BLaER1 treated with 17β-estradiol and CSF1 and Interleukin-3, amounts not matched to agents 10 nM and 100 nM (cell line): ENCODE measurements around the gene ATF6.

Experiments
- H3K27ac ChIP-seq, 11 experiments: shearing (Covaris generic); formaldehyde crosslinking; 2 replicates each; pipeline ENCODE4 v1.8.1; 2022
- H3K27me3 ChIP-seq, 11 experiments: shearing (Covaris generic); formaldehyde crosslinking; 2 replicates each; pipeline ENCODE4 v1.8.1; 2022
- H3K36me3 ChIP-seq, 11 experiments: shearing (Covaris generic); formaldehyde crosslinking; 2 replicates each; pipeline ENCODE4 v1.8.1; 2022
- H3K4me1 ChIP-seq, 10 experiments: shearing (Covaris generic); formaldehyde crosslinking; 2 replicates each; pipeline ENCODE4 v1.8.1; 2022
- H3K4me2 ChIP-seq, 11 experiments: shearing (Covaris generic); formaldehyde crosslinking; 2 replicates each; pipeline ENCODE4 v1.8.1; 2022
- H3K4me3 ChIP-seq, 10 experiments: shearing (Covaris generic); formaldehyde crosslinking; 2 replicates each; pipeline ENCODE4 v1.8.1; 2022
- H3K9ac ChIP-seq, 11 experiments: shearing (Covaris generic); formaldehyde crosslinking; 2 replicates each; pipeline ENCODE4 v1.8.1; 2022
- H3K9me3 ChIP-seq, 11 experiments: shearing (Covaris generic); formaldehyde crosslinking; replicated peaks in 1 of 11; 2 replicates each; pipeline ENCODE4 v1.8.1; 2022
- H4K20me1 ChIP-seq, 11 experiments: shearing (Covaris generic); formaldehyde crosslinking; 2 replicates each; pipeline ENCODE4 v1.8.1; 2022
- Cebpa-rat ChIP-seq, 11 experiments: shearing (Covaris generic); IDR thresholded peaks; 2 replicates each; pipeline ENCODE4 v1.8.1; 2022

Gene ATF6

DNA sequence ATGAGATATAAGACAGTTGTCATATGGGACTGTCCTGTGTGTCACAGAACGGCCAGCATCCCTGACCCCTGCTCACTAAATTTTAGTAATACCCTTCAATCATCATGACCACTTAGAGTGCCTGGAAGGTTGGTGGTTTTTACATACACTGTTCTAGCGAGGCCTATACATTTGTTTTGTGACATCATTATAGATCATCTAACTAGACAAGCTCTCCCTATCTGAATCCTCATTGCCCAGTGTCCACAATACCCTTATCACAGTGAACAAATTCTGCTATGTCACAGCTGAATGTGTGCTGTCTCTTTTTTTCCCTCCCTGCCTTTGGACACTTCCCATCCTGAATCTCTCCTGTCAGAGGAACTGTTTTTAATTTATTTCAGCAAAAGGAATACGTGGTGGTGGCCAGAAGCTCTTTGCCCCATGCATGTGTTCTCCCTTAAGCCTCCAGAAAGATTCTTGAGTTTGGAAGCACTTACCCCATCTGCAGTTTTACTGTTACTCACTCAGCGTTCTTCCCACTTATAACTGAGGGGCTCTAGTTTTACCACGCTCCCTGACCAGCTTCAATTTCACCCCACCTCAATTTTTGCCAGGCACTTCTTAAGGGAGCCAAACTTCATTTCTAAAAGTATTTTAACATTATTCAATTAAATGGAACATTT, 187.3 kb downstream of the ATF6 start:
- Histone ChIP-seq H3K9ac (peak overlapping the region in 2 of 11 experiments; percentile 50 to 69; a peak in 3 of 22 replicates), H3K27ac (peak overlapping the region in 4 of 11 experiments; percentile 2 to 73 (median 50); a peak in 7 of 22 replicates), H4K20me1 (no peaks in the 10 kb centered on the region; a peak in 1 of 22 replicates), H3K36me3 (peaks cover 7 to 48% (median 15%) of the 10 kb centered on the region in 11 experiments), H3K4me2 (peak overlapping the region in 8 of 11 experiments; percentile 16 to 88 (median 56); a peak in 15 of 22 replicates), H3K9me3 (no peaks in the 10 kb centered on the region), H3K4me1 (peaks cover 11 to 73% (median 18%) of the 10 kb centered on the region in 10 experiments; a peak in 19 of 20 replicates), H3K4me3 (peak overlapping the region in 1 of 10 experiments; percentile 2; a peak in 2 of 20 replicates), H3K27me3 (no peaks in the 10 kb centered on the region)
- TF ChIP-seq Cebpa-rat (IDR thresholded peaks at IDR 0.05): no peak

GRCh38 chr1:161954050-161954449, 187.9 kb downstream of the ATF6 start:
- no peak for TF ChIP-seq Cebpa-rat (IDR thresholded peaks at IDR 0.05)
- no peaks in the 10 kb centered on the region for H3K9me3 ChIP-seq
- peak overlapping the region in 5 of 11 experiments; percentile 30 to 73 (median 38); a peak in 8 of 22 replicates for H3K27ac ChIP-seq
- peak overlapping the region in 9 of 11 experiments; percentile 16 to 88 (median 50); a peak in 18 of 22 replicates for H3K4me2 ChIP-seq
- H4K20me1 ChIP-seq: no peaks in the 10 kb centered on the region; a peak in 1 of 22 replicates
- H3K4me1 ChIP-seq: peaks cover 11 to 67% (median 16%) of the 10 kb centered on the region in 10 experiments; a peak in 19 of 20 replicates
- H3K4me3 ChIP-seq: peak overlapping the region in 1 of 10 experiments; percentile 2; a peak in 2 of 20 replicates
- H3K36me3 ChIP-seq: peaks cover 14 to 52% (median 22%) of the 10 kb centered on the region in 11 experiments
- H3K9ac ChIP-seq: peak overlapping the region in 2 of 11 experiments; percentile 50 to 69; a peak in 3 of 22 replicates
- H3K27me3 ChIP-seq: no peaks in the 10 kb centered on the region

DNA sequence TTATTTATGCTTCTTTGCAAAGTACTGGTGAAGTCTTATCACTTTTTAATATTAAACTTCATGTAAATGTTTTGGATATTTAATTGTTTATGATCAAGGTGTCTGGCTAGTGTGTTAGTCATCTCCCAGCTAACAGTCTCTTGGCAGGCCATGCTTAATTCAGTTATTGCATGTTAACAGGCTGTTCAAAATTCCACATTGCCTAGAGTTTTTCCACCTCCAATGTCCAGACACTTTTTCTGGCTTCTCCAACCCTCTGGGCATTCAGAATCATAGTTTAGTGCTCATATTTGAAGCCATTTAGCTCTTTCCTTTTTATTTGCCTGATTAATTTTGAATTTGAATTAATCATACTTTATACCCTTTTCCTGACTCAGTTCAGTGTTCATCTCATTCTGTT, 188.3 kb downstream of the ATF6 start:
- Histone ChIP-seq H3K9me3 (no peaks in the 10 kb centered on the region), H3K9ac (peak overlapping the region in 2 of 11 experiments; percentile 50 to 69; a peak in 2 of 22 replicates), H3K27ac (peak overlapping the region in 5 of 11 experiments; percentile 30 to 73 (median 38); a peak in 7 of 22 replicates), H3K4me2 (peak overlapping the region in 8 of 11 experiments; percentile 20 to 88 (median 56); a peak in 13 of 22 replicates), H3K4me1 (peaks cover 7 to 63% (median 13%) of the 10 kb centered on the region in 10 experiments; a peak in 19 of 20 replicates), H4K20me1 (no peaks in the 10 kb centered on the region; a peak in 1 of 22 replicates), H3K27me3 (no peaks in the 10 kb centered on the region), H3K36me3 (peaks cover 16 to 50% (median 26%) of the 10 kb centered on the region in 11 experiments), H3K4me3 (no peak overlapping the region)
- no peak for TF ChIP-seq Cebpa-rat (IDR thresholded peaks at IDR 0.05)

- H3K4me1 ChIP-seq: peaks cover 4 to 54% (median 11%) of the 10 kb centered on the region in 10 experiments; a peak in 17 of 20 replicates
- no peak overlapping the region; a peak in 1 of 22 replicates for H3K27ac ChIP-seq
- no peak for TF ChIP-seq Cebpa-rat (IDR thresholded peaks at IDR 0.05)
- H3K27me3 ChIP-seq: no peaks in the 10 kb centered on the region
- peak overlapping the region in 1 of 11 experiments; percentile 88; a peak in 1 of 22 replicates for H3K4me2 ChIP-seq
- no peak overlapping the region for H3K9ac ChIP-seq
- H3K9me3 ChIP-seq: no peaks in the 10 kb centered on the region
- H3K36me3 ChIP-seq: peaks cover 26 to 58% (median 38%) of the 10 kb centered on the region in 11 experiments
- no peaks in the 10 kb centered on the region; a peak in 1 of 22 replicates for H4K20me1 ChIP-seq
- no peak overlapping the region for H3K4me3 ChIP-seq
These were observed 189.5 kb downstream of the ATF6 start for GRCh38 chr1:161955606-161956005.

- H3K27ac ChIP-seq: no peak overlapping the region
- TF ChIP-seq Cebpa-rat (IDR thresholded peaks at IDR 0.05): no peak
These were observed 190.0 kb downstream of the ATF6 start for GRCh38 chr1:161956097-161956496.

DNA sequence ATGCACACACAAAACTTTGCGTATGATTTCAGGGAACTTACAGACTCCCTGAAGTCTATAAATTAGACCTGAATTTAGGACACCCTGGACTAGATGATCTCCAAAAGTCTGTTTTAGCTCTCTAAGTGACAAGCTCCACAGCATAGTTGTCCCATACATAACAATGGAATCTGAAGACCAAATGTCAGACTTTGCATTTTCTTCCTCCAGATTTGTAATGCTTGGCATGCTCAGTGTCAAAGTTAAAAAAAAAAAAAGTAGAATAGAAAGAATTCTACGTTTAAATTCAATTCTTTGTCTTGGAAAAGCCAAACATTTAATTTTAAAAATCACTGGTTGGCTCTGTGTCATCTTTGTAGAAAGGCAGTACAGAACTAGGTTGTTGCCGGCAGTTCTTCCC, 190.8 kb downstream of the ATF6 start:
- Histone ChIP-seq H3K9me3 (no peaks in the 10 kb centered on the region), H3K4me1 (peaks cover 4 to 54% (median 12%) of the 10 kb centered on the region in 10 experiments; a peak in 17 of 20 replicates), H3K4me2 (no peak overlapping the region), H3K27me3 (no peaks in the 10 kb centered on the region), H3K36me3 (peaks cover 34 to 66% (median 45%) of the 10 kb centered on the region in 11 experiments), H3K27ac (no peak overlapping the region), H3K4me3 (no peak overlapping the region), H4K20me1 (no peaks in the 10 kb centered on the region; a peak in 1 of 22 replicates), H3K9ac (no peak overlapping the region)
- TF ChIP-seq Cebpa-rat (IDR thresholded peaks at IDR 0.05): no peak

More at GRCh38 chr1:161956097-161956496, 190.0 kb downstream of the ATF6 start:
- H3K36me3 ChIP-seq: peaks cover 31 to 63% (median 42%) of the 10 kb centered on the region in 11 experiments
- H3K27me3 ChIP-seq: no peaks in the 10 kb centered on the region
- H3K4me2 ChIP-seq: no peak overlapping the region
- no peaks in the 10 kb centered on the region for H3K9me3 ChIP-seq
- no peak overlapping the region for H3K4me3 ChIP-seq
- no peak overlapping the region for H3K9ac ChIP-seq
- peaks cover 4 to 54% (median 11%) of the 10 kb centered on the region in 10 experiments; a peak in 17 of 20 replicates for H3K4me1 ChIP-seq
- no peaks in the 10 kb centered on the region; a peak in 1 of 22 replicates for H4K20me1 ChIP-seq

GRCh38 chr1:161958425-161958824, 192.3 kb downstream of the ATF6 start:
- no peaks in the 10 kb centered on the region for H3K9me3 ChIP-seq
- H3K27me3 ChIP-seq: no peaks in the 10 kb centered on the region
- H4K20me1 ChIP-seq: no peaks in the 10 kb centered on the region; a peak in 1 of 22 replicates
- no peak overlapping the region for H3K4me3 ChIP-seq
- peaks cover 4 to 54% (median 14%) of the 10 kb centered on the region in 10 experiments; a peak in 18 of 20 replicates for H3K4me1 ChIP-seq
- no peak overlapping the region for H3K4me2 ChIP-seq
- TF ChIP-seq Cebpa-rat (IDR thresholded peaks at IDR 0.05): no peak
- no peak overlapping the region for H3K9ac ChIP-seq
- H3K36me3 ChIP-seq: peaks cover 37 to 76% (median 46%) of the 10 kb centered on the region in 11 experiments
- no peak overlapping the region for H3K27ac ChIP-seq

GRCh38 chr1:161962091-161962887, 196.2 kb downstream of the ATF6 start:
- peaks cover 0 to 32% (median 5%) of the 10 kb centered on the region in 10 experiments; a peak in 8 of 20 replicates for H3K4me1 ChIP-seq
- 0 out of 22 replicates have a peak, but pooled peaks cover 0 to 3% (median 0%) of the 10 kb centered on the region in 11 experiments for H3K9me3 ChIP-seq
- no peak overlapping the region for H3K4me3 ChIP-seq
- H3K27ac ChIP-seq: peak overlapping the region in 3 of 11 experiments; percentile 16 to 30 (median 19); a peak in 4 of 22 replicates
- peaks cover 65 to 95% (median 73%) of the 10 kb centered on the region in 11 experiments for H3K36me3 ChIP-seq
- H3K4me2 ChIP-seq: peak overlapping the region in 5 of 11 experiments; percentile 1 to 74 (median 29); a peak in 6 of 22 replicates
- H3K9ac ChIP-seq: peak overlapping the region in 2 of 11 experiments; percentile 5 to 11; a peak in 2 of 22 replicates
- TF ChIP-seq Cebpa-rat (IDR thresholded peaks at IDR 0.05): no peak
- no peaks in the 10 kb centered on the region; a peak in 1 of 22 replicates for H4K20me1 ChIP-seq
- no peaks in the 10 kb centered on the region for H3K27me3 ChIP-seq
